Activated CD4-positive, alpha-beta T cell treated with anti-CD3 and anti-CD28 coated beads, Interleukin-10, Interleukin-2, amounts not matched to agents 100 ng/mL and 50 ng/mL, durations not matched to agents 16 hours and 8 hours (primary cell): ENCODE measurements around the gene EGFL7.

Source experiments
- DNase-seq: peaks from one replicate; pipeline ENCODE4 v3.0.0-alpha.2; 2020

Gene EGFL7

GRCh38 chr9:136720251-136720897, 57.7 kb downstream of the EGFL7 start:
- DNase-seq: no peak

- DNase-seq: no peak
These were observed 58.2 kb downstream of the EGFL7 start for GRCh38 chr9:136720898-136721338.

- peak; percentile 40 for DNase-seq
These were observed 58.8 kb downstream of the EGFL7 start for GRCh38 chr9:136721339-136722092.
